ENCODE data around the gene POMC. TPM values are rescaled to one million over a fixed set of nuclear protein-coding genes. Genes with fewer than 3 reads are reported as not detected.
A peak's percentile ranks its signal among the peaks of the same experiment; 100 is the strongest.

The POMC gene
- total RNA-seq, 1 experiment from 2014 or later: 1.6 TPM

GRCh38 chr2:25123682-25124081 lies 44.7 kb downstream of the POMC start:
- H3K27me3 Mint-ChIP-seq (ENCODE audit: low read depth): no peaks in the 10 kb centered on the region
- Histone ChIP-seq H3K27ac (ENCODE audit: insufficient read length, low read depth, low read length) (no peak overlapping the region), H2AK5ac (ENCODE audit: insufficient read length, low read length) (no peak overlapping the region), H3K9me3 (ENCODE audit: control insufficient read depth, low read depth, low read length) (no peaks in the 10 kb centered on the region), H3K27me3 (ENCODE audit: insufficient read depth, low read length) (no peaks in the 10 kb centered on the region), H3T11ph (ENCODE audit: low read length) (no peak overlapping the region), H3K79me1 (ENCODE audit: insufficient read depth, low read depth, low read length, poor library complexity, severe bottlenecking) (no peaks in the 10 kb centered on the region), H3K23me2 (ENCODE audit: insufficient read length, low read depth, low read length, poor library complexity, severe bottlenecking) (no peaks in the 10 kb centered on the region), H3K23ac (ENCODE audit: insufficient read length, low read depth, low read length) (no peak overlapping the region), H2AFZ (ENCODE audit: low read length) (no peak overlapping the region), H2BK5ac (ENCODE audit: insufficient read length, low read length) (no peak overlapping the region), H2BK120ac (ENCODE audit: low read depth, low read length, poor library complexity, severe bottlenecking) (no peak overlapping the region), H3K4me1 (ENCODE audit: insufficient read depth, low read length) (no peaks in the 10 kb centered on the region), H4K8ac (replicated peaks; ENCODE audit: insufficient read length, low read depth, low read length) (no peak overlapping the region), H3K4ac (ENCODE audit: low read depth, low read length) (no peak overlapping the region), H4K20me1 (ENCODE audit: control insufficient read depth, insufficient read depth, insufficient read length) (no peaks in the 10 kb centered on the region), H3K4me2 (ENCODE audit: insufficient read depth, insufficient read length, low read length) (no peak overlapping the region), H2BK20ac (ENCODE audit: low read depth, low read length, poor library complexity, severe bottlenecking) (no peak overlapping the region), H3K79me2 (ENCODE audit: insufficient read depth, low read length) (no peaks in the 10 kb centered on the region), H3K9ac (ENCODE audit: extremely low read depth, insufficient read length, low read length) (no peak overlapping the region), H2BK15ac (ENCODE audit: low read depth, low read length) (no peak overlapping the region), H4K5ac (ENCODE audit: insufficient read length, low read depth, low read length) (no peak overlapping the region), H2BK12ac (ENCODE audit: insufficient read length, low read depth, low read length) (no peak overlapping the region), H3K56ac (ENCODE audit: insufficient read length, low read depth, low read length) (no peak overlapping the region), H3K18ac (ENCODE audit: insufficient read length, low read depth, low read length) (no peak overlapping the region), H3K14ac (ENCODE audit: insufficient read depth, low read length) (no peak overlapping the region), H4K91ac (ENCODE audit: insufficient read length, low read depth, low read length) (no peak overlapping the region)
- no peak overlapping the region for H3K4me3 Mint-ChIP-seq
- peak overlapping the region in 1 of 3 experiments; percentile 32; a peak in 1 of 7 replicates for H3K27ac Mint-ChIP-seq
- no CpG with 5 or more reads among the region's 5 CpGs for WGBS (ENCODE audit: extremely low coverage, insufficient read length, low lambda C conversion rate)
- 0 out of 4 replicates have a peak, but pooled peaks cover 0 to 3% of the 10 kb centered on the region in 2 experiments for H3K4me1 Mint-ChIP-seq
- H3K9me3 Mint-ChIP-seq: peaks cover 0 to 3% of the 10 kb centered on the region in 2 experiments; a peak in 2 of 5 replicates
- H3K36me3 Mint-ChIP-seq (ENCODE audit: insufficient read depth in 1 of 3, low read depth in 3 of 3): peaks cover 4 to 8% (median 7%) of the 10 kb centered on the region in 3 experiments
- TF ChIP-seq, protein P1, sequence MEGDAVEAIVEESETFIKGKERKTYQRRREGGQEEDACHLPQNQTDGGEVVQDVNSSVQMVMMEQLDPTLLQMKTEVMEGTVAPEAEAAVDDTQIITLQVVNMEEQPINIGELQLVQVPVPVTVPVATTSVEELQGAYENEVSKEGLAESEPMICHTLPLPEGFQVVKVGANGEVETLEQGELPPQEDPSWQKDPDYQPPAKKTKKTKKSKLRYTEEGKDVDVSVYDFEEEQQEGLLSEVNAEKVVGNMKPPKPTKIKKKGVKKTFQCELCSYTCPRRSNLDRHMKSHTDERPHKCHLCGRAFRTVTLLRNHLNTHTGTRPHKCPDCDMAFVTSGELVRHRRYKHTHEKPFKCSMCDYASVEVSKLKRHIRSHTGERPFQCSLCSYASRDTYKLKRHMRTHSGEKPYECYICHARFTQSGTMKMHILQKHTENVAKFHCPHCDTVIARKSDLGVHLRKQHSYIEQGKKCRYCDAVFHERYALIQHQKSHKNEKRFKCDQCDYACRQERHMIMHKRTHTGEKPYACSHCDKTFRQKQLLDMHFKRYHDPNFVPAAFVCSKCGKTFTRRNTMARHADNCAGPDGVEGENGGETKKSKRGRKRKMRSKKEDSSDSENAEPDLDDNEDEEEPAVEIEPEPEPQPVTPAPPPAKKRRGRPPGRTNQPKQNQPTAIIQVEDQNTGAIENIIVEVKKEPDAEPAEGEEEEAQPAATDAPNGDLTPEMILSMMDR (conservative IDR thresholded peaks at IDR 0.05): no peak
- DNase-seq: no peak
